ENCODE results near the gene SLC43A2.
A peak's percentile ranks its signal among the peaks of the same experiment; 100 is the strongest.
"Not testable (repeated sequence)": the region's sequence is repeated elsewhere in the genome, so short reads cannot be mapped to it uniquely, and the experiment has no call there.

SLC43A2 gene

DNA sequence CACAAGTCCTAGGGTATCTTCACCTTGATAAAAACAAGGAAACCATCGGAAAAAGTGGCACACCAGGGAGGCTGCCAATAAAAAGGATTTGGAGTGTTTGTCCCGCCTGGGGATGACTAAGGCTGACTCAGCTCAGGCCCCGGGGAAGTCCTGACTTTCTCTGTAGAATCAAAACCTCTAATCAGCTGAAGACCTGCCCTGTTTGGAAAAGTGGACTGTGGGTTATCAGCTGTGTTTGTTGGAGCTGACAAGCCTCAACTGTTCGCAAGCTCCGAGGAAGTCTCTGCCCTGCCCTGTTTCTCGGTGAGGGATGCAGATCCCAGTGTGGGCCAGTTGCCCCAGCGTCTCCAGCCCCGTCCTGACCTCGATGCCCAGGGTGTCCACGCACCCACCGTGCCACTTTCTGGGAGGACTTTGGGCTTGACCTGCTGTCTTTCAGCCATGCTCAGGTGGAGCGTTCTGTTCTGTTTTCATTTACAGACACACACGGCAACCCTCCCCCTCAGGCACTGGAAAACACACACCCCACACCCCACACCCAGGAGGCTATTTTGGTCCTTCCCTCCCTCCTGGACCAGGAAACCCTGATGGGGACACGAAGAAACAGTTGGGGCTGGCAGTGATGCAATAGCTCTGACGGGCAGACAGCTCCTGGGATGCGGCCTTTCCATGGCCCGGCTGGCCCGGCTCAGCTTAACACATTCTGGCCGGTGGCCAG lies 38.4 kb downstream of the SLC43A2 start:
- DNase-seq (ENCODE audit: low spot score): no peak

DNA sequence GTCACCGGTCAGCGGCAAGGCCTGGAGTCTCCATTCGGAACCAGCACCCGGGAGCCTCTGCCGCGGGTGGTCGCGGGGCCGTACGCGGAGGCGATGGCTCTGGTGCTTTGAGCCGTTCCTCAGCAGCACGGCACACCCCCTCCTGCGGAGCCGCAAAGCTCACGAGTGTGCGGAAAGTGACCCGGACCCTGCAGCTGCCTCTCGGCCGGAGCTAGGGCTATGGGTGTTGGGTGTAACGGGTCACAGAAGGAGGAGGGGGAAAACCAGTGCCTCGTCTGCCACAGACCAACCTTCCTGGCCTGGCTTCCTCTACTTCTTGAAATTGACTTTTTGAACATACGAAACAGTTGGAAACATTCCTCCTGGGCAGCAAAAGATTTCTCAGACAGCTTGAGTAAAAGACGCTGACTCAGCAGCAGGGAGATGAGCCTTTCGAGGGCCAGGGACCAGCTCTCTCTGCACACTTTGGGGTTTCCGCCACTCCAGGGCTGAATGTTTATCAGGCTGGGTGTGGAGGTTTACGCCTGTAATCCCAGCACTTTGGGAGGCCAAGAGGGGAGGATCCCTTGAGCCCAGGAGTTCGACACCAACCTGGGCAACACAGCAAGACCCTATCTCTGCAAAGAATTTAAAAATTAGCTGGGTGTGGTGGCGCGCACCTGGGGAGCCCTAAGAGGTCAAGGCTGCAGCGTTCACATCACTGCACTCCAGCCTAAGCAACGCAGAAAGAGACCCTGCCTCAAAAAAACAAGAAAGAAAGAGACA lies 39.6 kb downstream of the SLC43A2 start:
- no peak for DNase-seq (ENCODE audit: low spot score)

DNA sequence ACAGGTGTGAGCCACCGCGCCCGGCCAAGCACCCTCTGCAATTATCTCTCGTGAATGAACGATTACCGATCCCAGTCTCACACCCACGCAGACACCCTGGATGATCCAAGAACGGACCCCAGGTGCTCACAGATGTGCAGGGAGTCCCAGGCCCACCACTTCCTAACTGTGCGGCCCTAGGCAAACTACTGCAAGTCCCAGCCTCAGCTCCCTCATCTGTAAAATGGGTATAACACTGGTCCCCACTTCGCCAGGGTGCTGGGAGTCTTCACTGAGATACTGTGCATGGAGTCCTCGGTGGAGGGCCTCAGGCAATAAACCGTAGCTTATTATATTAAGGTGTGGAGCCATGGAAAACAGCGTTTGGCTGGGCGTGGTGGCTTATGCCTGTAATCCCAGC lies 44.5 kb downstream of the SLC43A2 start:
- no peak for DNase-seq (ENCODE audit: low spot score)

DNA sequence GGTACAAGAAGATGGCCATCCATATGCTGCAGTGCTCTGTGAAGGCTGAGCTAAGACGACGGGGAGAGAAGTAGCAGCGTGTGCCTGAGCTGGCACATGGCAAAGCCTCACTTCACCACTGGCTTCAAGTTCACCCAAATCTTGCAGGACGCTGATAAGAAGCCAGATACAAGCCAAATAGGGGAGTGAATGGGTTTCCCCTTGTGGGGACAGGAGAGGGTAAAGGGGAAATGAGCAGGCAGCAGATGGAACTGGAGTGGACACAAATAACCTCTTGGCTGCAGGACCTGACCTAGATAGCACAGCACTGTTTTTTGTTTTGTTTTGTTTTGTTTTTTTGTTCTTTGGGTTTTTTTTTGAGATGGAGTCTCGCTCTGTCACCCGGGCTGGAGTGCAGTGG lies 45.1 kb downstream of the SLC43A2 start:
- no peak for DNase-seq (ENCODE audit: low spot score)

DNA sequence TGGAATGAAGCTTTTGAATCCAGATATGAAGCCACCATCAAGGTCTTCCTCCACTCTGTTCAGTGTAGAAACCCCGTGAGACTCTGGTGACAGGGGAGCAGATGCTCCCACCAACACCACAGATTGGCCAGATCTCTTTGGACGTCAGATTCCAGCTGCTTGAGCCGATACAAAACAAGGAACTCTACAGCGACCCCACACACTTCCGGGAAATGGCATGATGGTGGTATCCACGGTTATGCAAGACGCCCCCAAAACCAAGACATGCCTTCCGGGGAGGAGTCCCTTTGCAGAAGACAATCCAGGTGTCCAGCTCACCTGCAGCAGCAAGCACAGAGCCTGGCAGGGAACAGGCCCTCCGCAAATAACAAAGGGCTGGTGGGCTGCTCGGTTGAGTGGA lies 46.3 kb downstream of the SLC43A2 start:
- DNase-seq (ENCODE audit: low spot score): no peak

DNA sequence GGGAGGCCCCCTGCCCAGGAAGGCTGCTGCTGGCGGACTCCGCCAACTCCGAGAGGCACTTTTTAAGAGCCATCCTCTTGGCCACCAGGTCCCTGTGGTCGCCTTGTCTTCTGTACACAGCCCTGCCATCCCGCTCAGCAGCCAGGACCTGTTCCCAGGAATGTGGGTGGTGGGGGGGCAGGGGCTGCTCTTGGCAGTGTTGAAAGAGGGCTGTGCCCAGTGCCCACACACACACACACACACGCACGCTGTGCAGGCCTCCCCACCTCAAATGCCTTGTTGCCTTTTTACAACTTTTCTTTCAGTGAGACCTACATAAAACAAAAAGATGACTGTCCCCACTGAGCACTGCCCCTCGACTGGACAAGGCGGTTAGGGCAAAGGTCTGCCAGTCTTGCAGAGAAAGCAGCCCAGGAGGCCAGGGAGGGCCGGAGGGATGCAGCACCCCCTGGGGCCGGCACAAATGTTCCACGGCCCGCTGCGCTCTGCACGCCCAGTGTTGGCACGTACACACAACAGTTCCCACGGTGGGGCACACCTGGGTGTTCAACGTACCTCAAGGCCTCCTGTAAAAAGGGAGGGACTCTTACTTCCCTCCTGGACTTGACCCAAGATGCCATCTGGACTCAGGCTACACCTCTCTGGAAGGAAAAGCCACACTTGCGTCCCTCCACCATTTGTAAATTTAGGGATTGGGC lies 47.5 kb downstream of the SLC43A2 start:
- DNase-seq (ENCODE audit: low spot score): no peak

DNA sequence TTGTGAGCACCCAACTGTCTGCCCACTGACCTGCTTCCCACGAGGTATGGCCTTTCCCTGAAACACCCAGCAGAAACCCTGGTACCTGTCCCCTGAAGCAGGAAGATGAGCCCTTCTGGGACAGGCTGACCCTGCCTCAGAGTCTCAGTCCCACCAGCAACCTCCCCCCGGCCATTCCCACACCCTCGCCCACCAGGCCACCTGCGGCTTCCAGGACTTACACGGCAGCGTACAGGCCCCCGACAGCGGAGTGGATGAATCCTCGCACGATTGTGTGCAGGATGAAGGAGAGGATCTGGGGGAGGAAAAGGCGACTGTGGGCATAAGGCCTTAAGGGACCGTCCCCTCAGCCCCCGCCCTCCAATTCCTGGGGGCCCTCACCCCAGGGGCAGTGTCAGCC lies 50.6 kb downstream of the SLC43A2 start:
- no peak for DNase-seq (ENCODE audit: low spot score)

DNA sequence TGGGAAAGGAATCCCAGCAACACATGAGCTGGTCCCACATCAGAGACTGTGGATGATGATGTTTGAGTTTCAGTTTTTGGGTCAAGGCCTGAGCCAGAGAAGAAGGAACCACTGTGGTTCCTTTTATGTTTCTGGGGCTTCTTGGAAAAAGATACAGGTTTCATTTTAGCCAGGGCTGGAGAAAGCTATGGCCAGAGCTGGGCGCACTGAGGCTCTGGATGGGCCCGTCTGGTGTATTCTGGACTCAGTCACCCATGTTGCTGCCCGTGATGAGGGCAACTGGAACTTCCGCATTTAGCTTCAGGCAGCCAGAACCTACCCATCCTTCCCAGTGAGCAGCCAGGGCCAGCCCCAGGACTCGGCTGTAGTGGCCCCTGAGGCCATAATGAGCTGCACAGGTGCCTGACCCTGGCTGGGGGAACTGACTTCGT lies 51.0 kb downstream of the SLC43A2 start:
- DNase-seq (ENCODE audit: low spot score): no peak

DNA sequence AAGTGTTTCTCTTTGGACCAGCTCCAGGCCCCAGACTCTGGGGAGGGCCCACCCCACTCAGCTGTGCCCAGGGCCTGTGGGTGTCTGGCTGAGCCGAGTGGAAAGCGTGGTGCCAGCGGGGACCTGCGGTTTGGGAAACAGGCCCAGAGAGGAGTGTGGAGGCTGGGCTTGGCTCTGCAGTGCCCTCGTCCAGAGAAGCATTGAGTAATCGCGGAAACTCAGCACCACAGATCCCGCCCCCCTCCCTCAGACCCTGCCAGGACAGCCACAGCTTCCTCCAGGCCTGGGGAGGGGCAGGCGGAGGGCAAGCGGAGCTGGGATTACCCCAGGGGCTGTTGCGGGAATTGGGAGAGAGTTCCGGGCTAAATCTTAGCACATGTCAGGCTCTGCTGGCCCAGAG lies 51.5 kb downstream of the SLC43A2 start:
- peak; percentile 83 for DNase-seq (ENCODE audit: low spot score)

DNA sequence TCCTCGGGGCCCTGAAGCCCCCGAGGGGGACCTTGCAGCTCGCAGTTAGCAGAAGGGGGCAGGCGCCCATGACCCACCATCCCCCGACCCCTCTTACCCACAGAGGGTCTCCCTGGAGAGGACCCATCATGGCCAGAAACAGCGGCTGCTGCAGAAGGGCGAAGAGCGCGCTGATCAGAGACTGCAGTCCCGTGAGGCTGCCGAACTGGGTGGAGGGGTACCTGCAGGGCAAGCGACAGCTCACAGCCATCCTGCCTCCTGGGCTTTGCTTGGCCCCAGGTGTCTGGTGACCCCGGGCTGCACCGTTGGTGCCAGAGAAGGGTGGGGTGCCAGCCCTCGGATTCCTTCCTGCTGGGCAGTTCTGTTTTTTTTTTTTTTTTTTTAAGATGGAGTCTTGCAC lies 52.1 kb downstream of the SLC43A2 start:
- DNase-seq (ENCODE audit: low spot score): no peak

DNA sequence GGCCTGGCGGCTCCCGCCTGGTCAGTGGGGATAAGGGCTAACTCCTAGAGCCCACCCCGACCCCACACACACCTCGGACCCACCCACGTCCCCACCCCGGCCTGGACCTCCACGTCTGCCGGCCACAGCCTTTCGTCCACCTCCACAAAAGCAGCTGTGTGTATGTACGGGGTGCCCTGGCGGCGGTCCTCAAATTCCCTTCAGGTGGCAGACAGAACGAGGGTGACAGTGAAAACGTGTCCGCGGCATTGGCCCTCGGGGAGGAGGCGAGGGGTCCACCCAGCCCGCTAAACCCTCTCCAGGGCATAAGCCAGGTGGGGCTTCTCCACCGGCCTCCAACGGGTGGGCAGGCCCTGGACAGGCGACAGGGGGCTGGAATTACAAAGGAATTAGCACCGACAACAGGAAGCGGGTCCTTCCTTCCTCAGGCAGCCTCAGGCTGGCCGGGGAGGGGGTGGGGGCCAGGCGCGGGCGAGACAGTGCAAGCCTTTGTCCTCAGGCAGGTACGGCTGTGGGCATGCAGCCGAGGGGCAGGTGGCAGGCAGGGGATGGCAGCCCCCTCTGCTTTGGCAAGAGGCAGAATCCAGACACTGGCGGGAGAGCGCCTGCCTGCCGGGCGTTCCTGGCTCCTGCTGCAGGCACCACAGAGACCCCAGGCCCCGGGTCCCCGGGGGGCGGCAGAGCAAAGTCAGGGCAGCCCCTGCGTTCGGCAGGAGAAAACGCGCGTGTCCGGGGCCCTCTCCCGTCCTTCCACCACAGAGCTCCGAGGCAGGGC lies 53.8 kb downstream of the SLC43A2 start:
- no peak for DNase-seq (ENCODE audit: low spot score)

DNA sequence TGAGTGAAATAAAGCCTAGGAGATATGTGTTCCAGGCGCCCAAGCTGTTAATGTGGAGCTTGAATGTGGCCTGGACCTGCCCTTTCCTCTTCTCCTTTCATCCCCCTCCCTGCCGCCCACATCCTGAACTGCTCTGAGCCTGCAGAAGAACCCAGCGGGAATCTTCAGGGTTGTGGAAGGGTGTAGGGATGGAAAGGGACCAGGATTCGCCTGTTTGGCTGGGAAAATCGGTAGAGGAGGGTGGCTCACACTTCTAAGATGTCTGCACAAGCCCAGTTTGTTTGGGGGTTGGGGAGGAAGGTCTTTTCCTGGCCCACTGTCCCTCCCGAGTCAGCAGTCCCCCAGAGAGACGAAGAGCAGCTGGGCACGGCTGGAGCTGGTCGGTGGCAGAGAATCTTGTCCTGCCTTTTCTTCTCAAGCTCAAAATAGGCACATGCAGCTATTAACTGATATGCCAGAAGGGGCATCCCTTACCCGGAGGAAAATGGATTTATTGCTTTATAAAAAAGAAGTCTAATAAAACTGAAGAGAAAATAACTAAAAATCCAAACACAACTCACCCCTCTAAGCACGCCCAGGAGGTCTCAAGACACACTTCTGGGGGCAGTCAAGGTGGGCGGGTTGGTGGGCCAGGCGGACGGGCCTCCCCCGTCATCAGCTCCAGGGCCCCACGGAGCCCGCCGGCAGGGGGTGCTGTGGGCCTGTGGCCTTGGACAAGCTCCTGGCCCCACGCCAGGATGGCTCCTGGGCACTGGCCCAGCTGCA lies 54.5 kb downstream of the SLC43A2 start:
- DNase-seq (ENCODE audit: low spot score): peak; percentile 74

DNA sequence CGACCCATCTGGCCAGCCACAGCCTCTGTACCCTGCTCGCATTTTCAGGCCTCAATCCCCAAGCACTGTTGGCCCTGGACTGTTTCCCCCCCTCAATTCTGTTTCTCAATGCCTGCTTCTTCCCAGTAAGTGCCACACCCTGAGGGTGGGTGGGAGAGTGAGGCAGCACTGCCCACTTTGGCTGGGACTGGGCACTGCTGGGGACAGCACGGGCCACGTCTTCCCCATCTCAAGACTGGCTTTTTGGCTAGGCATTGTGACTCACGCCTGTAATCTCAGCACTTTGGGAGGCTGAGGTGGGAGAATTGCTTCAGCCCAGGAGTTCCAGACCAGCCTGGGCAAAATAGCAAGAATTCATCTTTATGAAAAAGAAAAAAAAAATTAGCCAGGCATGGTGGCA lies 56.0 kb downstream of the SLC43A2 start:
- DNase-seq (ENCODE audit: low spot score): not testable (repeated sequence)

DNA sequence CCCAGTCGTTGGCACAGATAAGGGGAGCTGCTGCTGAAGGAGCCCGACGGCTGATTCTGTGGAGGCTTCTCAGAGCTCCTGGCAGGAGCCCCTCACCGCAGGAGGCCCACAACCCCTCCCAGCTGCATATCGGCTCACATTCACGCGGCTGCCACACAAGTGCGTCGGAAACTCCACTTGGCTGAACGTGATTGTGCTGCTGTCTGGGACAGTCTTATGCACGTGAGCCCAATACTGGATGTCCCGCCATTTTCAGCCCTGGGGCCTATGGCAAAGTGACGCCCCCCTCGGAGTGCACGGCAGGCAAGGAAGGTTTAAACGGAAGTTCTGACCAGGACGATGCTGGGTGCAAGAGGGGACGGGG lies 57.3 kb downstream of the SLC43A2 start:
- no peak for DNase-seq (ENCODE audit: low spot score)

DNA sequence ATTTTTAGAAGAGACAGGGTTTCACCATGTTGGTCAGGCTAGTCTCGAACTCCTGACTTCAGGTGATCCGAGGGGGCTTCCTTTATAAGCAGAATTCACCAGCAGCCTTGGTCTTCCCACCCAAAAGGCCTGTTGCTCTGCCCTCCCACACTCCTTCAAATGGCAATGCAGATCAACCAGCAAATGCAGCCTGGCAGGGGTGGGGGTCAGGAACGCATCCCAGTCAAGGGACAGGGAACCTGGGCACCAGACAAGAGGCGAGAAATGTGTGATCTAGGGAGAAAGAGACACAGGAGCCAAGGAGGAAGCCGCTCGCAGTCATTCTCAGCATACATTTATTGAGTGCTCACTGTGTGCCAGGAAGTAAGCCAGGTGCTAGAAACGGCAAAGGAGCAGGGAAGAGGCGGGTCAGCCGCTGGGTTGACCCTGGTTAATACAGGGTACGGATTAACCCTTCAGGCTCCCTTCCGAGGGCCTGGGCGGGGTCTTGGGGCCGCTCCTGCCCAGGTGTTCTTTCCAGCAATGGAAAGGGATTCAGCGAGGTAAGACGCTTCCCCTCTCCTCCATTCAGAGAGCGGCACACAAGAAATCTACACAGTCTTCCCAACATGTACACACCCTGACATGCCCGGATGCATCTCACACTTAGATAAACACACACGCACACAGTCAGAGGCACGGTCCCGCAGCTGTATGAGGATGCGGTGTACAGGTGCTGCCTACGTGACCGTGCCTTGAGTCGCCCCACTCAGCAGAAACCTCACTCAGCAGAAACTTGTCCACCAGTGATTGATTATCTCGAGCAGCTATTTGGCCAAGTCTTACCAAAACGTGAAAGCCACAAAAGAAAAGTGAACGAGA lies 59.5 kb downstream of the SLC43A2 start:
- DNase-seq (ENCODE audit: low spot score): no peak

DNA sequence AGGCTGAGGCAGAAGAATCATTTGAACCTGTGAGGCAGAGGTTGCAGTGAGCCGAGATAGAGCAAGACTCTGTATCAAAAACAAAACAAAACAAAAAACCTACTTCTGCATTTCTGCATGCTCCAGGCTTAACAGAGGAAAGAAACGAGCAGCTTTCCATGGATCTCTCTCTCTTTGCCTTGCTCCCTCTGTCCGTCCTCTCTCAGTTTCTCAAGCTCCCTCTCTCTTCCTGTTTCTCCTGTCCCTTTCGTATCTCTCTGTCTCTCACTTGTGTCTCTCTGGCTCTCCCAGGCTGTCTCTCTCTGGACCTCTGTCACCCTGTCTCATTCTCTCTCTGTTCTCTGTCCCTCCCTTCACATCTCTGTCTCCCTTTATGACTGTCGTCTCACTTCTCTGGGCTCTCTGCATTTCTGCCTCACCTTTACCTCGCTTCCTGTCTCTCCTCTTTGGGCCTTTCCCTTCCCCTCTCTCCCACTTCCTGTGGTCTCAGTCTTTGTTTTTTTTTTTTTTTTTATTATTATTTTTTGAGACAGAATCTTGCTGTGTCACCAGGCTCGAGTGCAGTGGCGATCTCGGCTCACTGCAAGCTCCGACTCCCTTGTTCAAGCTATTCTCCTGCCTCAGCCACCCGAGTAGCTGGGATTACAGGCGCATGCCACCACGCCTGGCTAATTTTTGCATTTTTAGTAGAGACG lies 62.0 kb downstream of the SLC43A2 start:
- DNase-seq (ENCODE audit: low spot score): no peak

DNA sequence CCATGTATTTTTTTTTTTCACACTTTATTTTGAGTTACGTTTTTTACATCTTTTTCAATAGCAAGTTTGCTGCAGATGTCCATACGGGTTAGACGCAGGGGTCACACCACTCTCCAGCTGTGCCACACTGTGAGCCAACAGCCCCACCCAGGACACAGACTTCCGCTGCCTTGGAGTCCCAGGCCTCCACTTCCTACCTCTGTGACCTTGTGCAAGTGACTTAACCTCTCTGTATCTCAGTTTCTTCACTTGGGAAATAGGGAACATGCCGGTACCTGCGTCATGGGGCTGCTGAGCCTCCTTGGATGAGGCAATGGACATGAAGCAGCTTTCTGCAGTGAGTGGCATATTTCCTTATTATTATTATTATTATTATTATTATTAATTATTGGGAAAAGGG lies 62.8 kb downstream of the SLC43A2 start:
- DNase-seq (ENCODE audit: low spot score): no peak

DNA sequence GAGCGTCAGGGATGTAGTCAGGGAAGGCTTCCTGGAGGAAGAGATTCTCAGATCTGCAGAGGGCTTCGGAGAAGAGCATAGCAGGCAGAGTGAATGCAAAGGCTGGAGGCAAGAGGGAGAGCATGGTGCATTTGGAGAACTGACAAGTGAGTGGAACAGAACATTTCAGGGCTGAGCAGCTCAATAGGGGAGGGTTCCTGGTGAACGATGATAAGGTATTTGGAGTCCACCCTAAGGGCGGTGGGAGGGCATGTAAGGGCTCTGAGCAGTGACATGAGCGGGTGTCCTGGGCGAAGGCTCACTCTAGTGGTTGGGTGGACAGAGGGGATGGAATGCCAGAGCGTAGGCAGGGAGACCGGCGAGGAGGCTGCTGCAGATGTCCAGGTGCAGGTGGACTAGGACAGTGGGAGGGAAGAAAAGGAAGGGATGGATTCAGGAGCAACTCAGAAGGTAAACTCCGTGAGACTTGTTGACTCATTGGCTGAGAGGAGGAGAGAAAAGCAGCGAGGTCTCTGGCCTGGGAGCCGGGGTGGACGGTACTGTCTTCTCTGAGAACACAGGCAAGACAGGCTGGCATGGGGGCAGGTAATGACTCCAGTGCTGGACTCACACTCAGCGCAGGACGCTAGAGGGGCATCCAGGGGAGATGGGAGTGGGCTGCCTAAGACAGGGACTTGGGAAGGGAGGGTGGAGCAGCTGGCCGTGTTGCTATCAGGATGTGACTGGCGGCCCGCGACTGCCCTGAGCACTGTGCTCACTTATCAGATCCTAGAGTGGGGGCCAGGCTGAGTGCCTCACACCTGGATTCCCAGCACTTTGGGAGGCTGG lies 64.6 kb downstream of the SLC43A2 start:
- DNase-seq (ENCODE audit: low spot score): no peak

DNA sequence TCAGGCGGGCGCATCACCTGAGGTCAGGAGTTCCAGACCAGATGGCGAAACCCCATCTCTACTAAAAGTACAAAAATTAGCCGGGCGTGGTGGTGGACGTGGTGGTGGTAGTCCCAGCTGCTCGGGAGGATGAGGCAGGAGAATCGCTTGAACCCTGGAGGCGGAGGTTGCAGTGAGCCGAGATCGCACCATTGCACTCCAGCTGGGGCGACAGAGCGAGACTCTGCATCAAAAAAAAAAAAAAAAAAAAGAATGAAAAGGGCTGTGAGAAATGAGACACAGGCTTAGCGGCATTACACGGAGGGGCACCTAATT lies 65.2 kb downstream of the SLC43A2 start:
- DNase-seq (ENCODE audit: low spot score): not testable (repeated sequence)

Measured in globus pallidus (tissue), 1 donor.